Activated CD4-positive, CD25-positive, alpha-beta regulatory T cell treated with anti-CD3 and anti-CD28 coated beads, Interleukin-2, amount 50 U/mL, for 24 hours (primary cell): ENCODE data around the gene PRR29.
"Not testable (repeated sequence)": the region's sequence is repeated elsewhere in the genome, so short reads cannot be mapped to it uniquely, and the experiment has no call there.

Source experiments
- ATAC-seq, 2 donors: fragments of 150-1000 bp; cut with Tn5 transposase; one replicate each; pipeline ENCODE4 v1.10.0; 2021; ENCODE audit warnings: mild to moderate bottlenecking in 1 of 2, moderate library complexity in 1 of 2

PRR29 gene

GRCh38 chr17:63974594-63975192 is 23.5 kb upstream of the PRR29 start:
- peak; percentile 21 to 30 for ATAC-seq

- ATAC-seq: no peak
These were observed 22.5 kb upstream of the PRR29 start for GRCh38 chr17:63975541-63976092.

- ATAC-seq: no peak
These were observed 21.4 kb upstream of the PRR29 start for GRCh38 chr17:63976702-63977101.

GRCh38 chr17:63978272-63979200 is 19.6 kb upstream of the PRR29 start:
- no peak for ATAC-seq

- ATAC-seq: not testable (repeated sequence)
These were observed 15.5 kb upstream of the PRR29 start for GRCh38 chr17:63982641-63983040.

GRCh38 chr17:63983320-63983719 is 14.8 kb upstream of the PRR29 start:
- no peak for ATAC-seq

- no peak for ATAC-seq
These were observed 13.9 kb upstream of the PRR29 start for GRCh38 chr17:63984236-63984635.

- ATAC-seq: peak; percentile 98
These were observed 13.3 kb upstream of the PRR29 start for GRCh38 chr17:63984651-63985386.

- ATAC-seq: peak in 1 of 2 donors; percentile 17
These were observed 12.6 kb upstream of the PRR29 start for GRCh38 chr17:63985387-63986140.

GRCh38 chr17:63986821-63987220 is 11.3 kb upstream of the PRR29 start:
- ATAC-seq: no peak

- ATAC-seq: no peak
These were observed 10.7 kb upstream of the PRR29 start for GRCh38 chr17:63987221-63988126.

GRCh38 chr17:63988127-63988478 is 10.0 kb upstream of the PRR29 start:
- ATAC-seq: no peak

- no peak for ATAC-seq
These were observed 9.2 kb upstream of the PRR29 start for GRCh38 chr17:63988741-63989621.

GRCh38 chr17:63989622-63990345 is 8.4 kb upstream of the PRR29 start:
- no peak for ATAC-seq

- ATAC-seq: no peak
These were observed 6.5 kb upstream of the PRR29 start for GRCh38 chr17:63991611-63992010.

GRCh38 chr17:63993368-63993985 is 4.7 kb upstream of the PRR29 start:
- ATAC-seq: no peak

GRCh38 chr17:63995626-63996025 is 2.5 kb upstream of the PRR29 start:
- ATAC-seq: no peak

GRCh38 chr17:63996430-63997182 is 1.5 kb upstream of the PRR29 start:
- no peak for ATAC-seq
